ENCODE measurements around the gene CXCL13. TPM values are rescaled to one million over a fixed set of nuclear protein-coding genes. Genes with fewer than 3 reads are reported as not detected.

The CXCL13 gene
- total RNA-seq, 1 donor from 2014 or later = 0.44 TPM

DNA sequence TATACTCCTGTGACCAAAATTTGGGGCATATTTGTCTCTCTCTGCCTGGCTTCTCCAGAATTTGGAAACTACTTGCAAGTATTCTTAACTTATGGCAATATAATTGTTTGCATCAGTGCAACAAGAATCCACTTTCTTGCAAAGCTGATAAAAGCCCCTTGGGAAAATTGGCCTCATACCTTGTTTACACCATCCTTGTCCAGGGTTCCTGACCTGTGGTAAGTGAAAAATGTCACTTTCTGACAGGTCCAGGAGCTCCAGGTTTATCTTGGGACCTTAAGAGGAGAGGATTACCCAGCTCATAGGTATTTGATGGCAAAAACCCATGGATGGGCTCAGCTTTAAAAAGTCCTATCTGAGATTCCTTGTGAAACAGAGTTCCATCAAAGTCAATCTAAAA, 29.3 kb upstream of the CXCL13 start:
- TF ChIP-seq CTCF (IDR thresholded peaks at IDR 0.05) = no peak
- Mint-ChIP-seq H3K36me3 (ENCODE audit: low read depth) (no peaks in the 10 kb centered on the region), H3K4me3 (no peak overlapping the region), H3K4me1 (no peaks in the 10 kb centered on the region), H3K9me3 (peaks cover 6% of the 10 kb centered on the region), H3K27ac (no peak overlapping the region), H3K27me3 (peaks cover 3% of the 10 kb centered on the region)
- CTCF ChIA-PET = interaction anchor here (0.9 to 1.1 kb wide), 2 partner anchors 23 to 25 kb away, joined by 3 read pairs; no protein-coding TSS in a partner anchor
- DNase-seq = no peak
- no peak for ATAC-seq (ENCODE audit: low read depth)
- POLR2A ChIA-PET = no interaction called here
- intact Hi-C loops (cut with micrococcal nuclease) = no loop called here

DNA sequence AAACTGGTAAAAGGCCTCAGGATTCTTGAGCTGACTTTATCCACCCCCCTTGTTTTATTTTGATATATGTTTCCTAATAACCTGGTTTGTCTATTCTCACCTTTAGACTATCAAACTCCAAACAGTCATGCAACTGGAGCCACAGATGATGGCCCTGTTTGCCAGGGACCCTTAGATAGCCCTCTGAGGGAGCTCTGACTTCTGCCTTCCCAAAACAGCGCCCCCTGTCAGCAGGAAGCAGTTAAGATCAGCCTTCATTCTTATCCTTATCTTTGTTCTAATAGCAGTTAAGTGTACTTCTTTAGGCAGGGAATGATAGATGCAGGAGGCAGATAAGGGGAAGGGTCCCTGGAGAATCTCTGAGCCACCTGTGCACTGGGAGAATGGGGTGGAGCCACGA, 27.5 kb upstream of the CXCL13 start:
- no peak for TF ChIP-seq CTCF (IDR thresholded peaks at IDR 0.05)
- intact Hi-C loops (cut with micrococcal nuclease) = no loop called here
- DNase-seq (no peak), ATAC-seq (ENCODE audit: low read depth) (no peak)
- H3K36me3 Mint-ChIP-seq (ENCODE audit: low read depth) = no peaks in the 10 kb centered on the region
- CTCF ChIA-PET = no interaction called here
- peaks cover 3% of the 10 kb centered on the region for H3K4me1 Mint-ChIP-seq
- no peaks in the 10 kb centered on the region for H3K9me3 Mint-ChIP-seq
- POLR2A ChIA-PET = no interaction called here
- no peak overlapping the region for H3K27ac Mint-ChIP-seq
- peaks cover 6% of the 10 kb centered on the region for H3K27me3 Mint-ChIP-seq
- no peak overlapping the region for H3K4me3 Mint-ChIP-seq

- Mint-ChIP-seq H3K4me3 (no peak overlapping the region), H3K36me3 (ENCODE audit: low read depth) (no peaks in the 10 kb centered on the region), H3K27me3 (peaks cover 6% of the 10 kb centered on the region), H3K9me3 (no peaks in the 10 kb centered on the region), H3K27ac (no peak overlapping the region), H3K4me1 (peaks cover 3% of the 10 kb centered on the region)
- CTCF ChIA-PET = interaction anchor here (0.6 to 0.9 kb wide), 2 partner anchors 19 to 21 kb away, joined by 3 read pairs; no protein-coding TSS in a partner anchor
- no peak for DNase-seq
- ATAC-seq (ENCODE audit: low read depth) = no peak
- intact Hi-C loops (cut with micrococcal nuclease) = no loop called here
- POLR2A ChIA-PET = no interaction called here
- no peak for TF ChIP-seq CTCF (IDR thresholded peaks at IDR 0.05)
These were observed 26.1 kb upstream of the CXCL13 start for GRCh38 chr4:77579406-77580076.

GRCh38 chr4:77581724-77582123, 23.9 kb upstream of the CXCL13 start:
- no peaks in the 10 kb centered on the region for H3K36me3 Mint-ChIP-seq (ENCODE audit: low read depth)

GRCh38 chr4:77582156-77582555, 23.5 kb upstream of the CXCL13 start:
- CTCF ChIA-PET = no interaction called here
- POLR2A ChIA-PET = no interaction called here
- intact Hi-C loops (cut with micrococcal nuclease) = no loop called here
- no peaks in the 10 kb centered on the region for H3K9me3 Mint-ChIP-seq
- no peak overlapping the region for H3K4me3 Mint-ChIP-seq
- TF ChIP-seq CTCF (IDR thresholded peaks at IDR 0.05) = no peak
- peaks cover 16% of the 10 kb centered on the region for H3K4me1 Mint-ChIP-seq
- no peak for ATAC-seq (ENCODE audit: low read depth)
- no peaks in the 10 kb centered on the region for H3K36me3 Mint-ChIP-seq (ENCODE audit: low read depth)
- H3K27me3 Mint-ChIP-seq = peaks cover 6% of the 10 kb centered on the region
- DNase-seq = no peak
- H3K27ac Mint-ChIP-seq = no peak overlapping the region

More at GRCh38 chr4:77581724-77582123, 23.9 kb upstream of the CXCL13 start:
- Mint-ChIP-seq H3K4me1 (peaks cover 12% of the 10 kb centered on the region), H3K27ac (no peak overlapping the region), H3K9me3 (no peaks in the 10 kb centered on the region), H3K4me3 (no peak overlapping the region), H3K27me3 (peaks cover 6% of the 10 kb centered on the region)
- DNase-seq (no peak), ATAC-seq (ENCODE audit: low read depth) (no peak)
- intact Hi-C loops (cut with micrococcal nuclease) = no loop called here
- ChIA-PET POLR2A (no interaction called here), CTCF (no interaction called here)
- no peak for TF ChIP-seq CTCF (IDR thresholded peaks at IDR 0.05)
